LoVo (cell line): ENCODE results near the gene PHGDH.
A peak's percentile ranks its signal among the peaks of the same experiment; 100 is the strongest.

Experiments used
- DNase-seq: peaks from one replicate; pipeline ENCODE4 v3.0.0-alpha.2; 2016; ENCODE audit warnings: low spot score

Gene PHGDH

DNA sequence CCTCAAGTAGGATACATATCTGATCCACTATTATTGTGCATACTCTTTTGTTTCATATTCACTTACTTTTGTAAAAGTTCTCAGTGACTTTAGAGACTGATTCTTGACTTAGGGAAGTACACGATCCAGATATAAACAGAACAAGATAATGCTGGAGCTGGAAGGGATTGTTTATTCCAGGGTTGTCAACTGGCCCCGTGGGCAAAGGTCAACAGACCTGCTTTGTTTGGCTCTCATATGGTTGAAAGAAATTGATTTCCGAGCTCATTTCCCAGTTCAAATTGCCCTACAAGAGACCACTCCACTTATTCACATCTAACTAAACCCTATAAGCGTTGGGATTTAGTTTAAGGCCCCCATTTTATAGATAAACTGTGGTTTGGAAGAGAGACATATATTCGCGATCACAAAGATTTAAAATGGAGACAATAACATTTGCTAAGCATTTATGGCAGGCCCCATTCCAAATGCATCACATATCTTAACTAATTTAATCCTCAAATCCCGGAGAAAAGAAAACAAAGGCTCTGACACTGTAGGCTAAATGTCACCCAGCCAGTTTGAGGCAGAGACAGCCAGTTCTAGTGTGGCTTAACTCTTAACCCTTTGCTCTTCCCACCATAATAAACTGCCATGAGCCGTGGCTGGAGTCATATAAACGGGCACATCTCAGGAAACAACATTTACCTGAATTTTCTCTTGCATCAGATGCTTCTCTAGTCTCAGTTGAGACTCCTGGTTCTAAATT, 78.9 kb downstream of the PHGDH start:
- DNase-seq = no peak

DNA sequence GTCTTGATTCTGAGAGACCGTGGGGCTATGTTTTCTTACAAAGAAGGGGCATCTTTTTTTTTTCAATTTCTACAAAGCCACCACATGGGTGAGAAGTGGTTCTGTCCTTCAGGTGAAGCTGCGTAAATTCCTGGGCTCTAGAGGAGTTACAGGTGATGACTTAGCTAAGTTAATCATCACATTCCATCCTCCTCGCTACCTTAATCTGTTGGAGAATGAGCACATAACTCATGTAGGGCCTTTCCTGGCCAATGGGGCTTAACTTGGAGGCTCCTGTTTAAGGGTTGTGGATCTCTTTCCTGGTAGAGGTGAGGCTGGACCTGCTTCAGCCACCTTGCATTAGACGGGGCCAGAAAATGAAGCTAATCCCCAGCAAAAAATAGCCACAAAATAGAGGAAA, 79.6 kb downstream of the PHGDH start:
- peak; percentile 41 for DNase-seq
